ENCODE results near the gene DZIP1L.

GRCh38 chr3:138030734-138031280 is 84.6 kb downstream of the DZIP1L start:
- TF ChIP-seq, protein P1, sequence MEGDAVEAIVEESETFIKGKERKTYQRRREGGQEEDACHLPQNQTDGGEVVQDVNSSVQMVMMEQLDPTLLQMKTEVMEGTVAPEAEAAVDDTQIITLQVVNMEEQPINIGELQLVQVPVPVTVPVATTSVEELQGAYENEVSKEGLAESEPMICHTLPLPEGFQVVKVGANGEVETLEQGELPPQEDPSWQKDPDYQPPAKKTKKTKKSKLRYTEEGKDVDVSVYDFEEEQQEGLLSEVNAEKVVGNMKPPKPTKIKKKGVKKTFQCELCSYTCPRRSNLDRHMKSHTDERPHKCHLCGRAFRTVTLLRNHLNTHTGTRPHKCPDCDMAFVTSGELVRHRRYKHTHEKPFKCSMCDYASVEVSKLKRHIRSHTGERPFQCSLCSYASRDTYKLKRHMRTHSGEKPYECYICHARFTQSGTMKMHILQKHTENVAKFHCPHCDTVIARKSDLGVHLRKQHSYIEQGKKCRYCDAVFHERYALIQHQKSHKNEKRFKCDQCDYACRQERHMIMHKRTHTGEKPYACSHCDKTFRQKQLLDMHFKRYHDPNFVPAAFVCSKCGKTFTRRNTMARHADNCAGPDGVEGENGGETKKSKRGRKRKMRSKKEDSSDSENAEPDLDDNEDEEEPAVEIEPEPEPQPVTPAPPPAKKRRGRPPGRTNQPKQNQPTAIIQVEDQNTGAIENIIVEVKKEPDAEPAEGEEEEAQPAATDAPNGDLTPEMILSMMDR (conservative IDR thresholded peaks at IDR 0.05; ENCODE audit: low read depth in 2 of 2), result no peak
- TF ChIP-seq POLR2AphosphoS5 (IDR thresholded peaks at IDR 0.05; ENCODE audit: low read depth) (no peak), EZH2phosphoT487 (IDR thresholded peaks at IDR 0.05; ENCODE audit: unreplicated experiment) (no peak), EZH2 (IDR thresholded peaks at IDR 0.05; ENCODE audit: low read depth, unreplicated experiment) (no peak), ZNF331 (CRISPR knock-in tag; IDR thresholded peaks at IDR 0.05; ENCODE audit: low read depth) (no peak), CREB1 (CRISPR knock-in tag; IDR thresholded peaks at IDR 0.05; ENCODE audit: low read depth) (no peak), NANOG (IDR thresholded peaks at IDR 0.05; ENCODE audit: borderline replicate concordance) (no peak), ZNF114 (CRISPR knock-in tag; IDR thresholded peaks at IDR 0.05) (no peak)
- TF ChIP-seq, protein P2, sequence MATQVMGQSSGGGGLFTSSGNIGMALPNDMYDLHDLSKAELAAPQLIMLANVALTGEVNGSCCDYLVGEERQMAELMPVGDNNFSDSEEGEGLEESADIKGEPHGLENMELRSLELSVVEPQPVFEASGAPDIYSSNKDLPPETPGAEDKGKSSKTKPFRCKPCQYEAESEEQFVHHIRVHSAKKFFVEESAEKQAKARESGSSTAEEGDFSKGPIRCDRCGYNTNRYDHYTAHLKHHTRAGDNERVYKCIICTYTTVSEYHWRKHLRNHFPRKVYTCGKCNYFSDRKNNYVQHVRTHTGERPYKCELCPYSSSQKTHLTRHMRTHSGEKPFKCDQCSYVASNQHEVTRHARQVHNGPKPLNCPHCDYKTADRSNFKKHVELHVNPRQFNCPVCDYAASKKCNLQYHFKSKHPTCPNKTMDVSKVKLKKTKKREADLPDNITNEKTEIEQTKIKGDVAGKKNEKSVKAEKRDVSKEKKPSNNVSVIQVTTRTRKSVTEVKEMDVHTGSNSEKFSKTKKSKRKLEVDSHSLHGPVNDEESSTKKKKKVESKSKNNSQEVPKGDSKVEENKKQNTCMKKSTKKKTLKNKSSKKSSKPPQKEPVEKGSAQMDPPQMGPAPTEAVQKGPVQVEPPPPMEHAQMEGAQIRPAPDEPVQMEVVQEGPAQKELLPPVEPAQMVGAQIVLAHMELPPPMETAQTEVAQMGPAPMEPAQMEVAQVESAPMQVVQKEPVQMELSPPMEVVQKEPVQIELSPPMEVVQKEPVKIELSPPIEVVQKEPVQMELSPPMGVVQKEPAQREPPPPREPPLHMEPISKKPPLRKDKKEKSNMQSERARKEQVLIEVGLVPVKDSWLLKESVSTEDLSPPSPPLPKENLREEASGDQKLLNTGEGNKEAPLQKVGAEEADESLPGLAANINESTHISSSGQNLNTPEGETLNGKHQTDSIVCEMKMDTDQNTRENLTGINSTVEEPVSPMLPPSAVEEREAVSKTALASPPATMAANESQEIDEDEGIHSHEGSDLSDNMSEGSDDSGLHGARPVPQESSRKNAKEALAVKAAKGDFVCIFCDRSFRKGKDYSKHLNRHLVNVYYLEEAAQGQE (IDR thresholded peaks at IDR 0.05; ENCODE audit: unreplicated experiment), result no peak
- TF ChIP-seq, protein P3, sequence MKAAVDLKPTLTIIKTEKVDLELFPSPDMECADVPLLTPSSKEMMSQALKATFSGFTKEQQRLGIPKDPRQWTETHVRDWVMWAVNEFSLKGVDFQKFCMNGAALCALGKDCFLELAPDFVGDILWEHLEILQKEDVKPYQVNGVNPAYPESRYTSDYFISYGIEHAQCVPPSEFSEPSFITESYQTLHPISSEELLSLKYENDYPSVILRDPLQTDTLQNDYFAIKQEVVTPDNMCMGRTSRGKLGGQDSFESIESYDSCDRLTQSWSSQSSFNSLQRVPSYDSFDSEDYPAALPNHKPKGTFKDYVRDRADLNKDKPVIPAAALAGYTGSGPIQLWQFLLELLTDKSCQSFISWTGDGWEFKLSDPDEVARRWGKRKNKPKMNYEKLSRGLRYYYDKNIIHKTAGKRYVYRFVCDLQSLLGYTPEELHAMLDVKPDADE (IDR thresholded peaks at IDR 0.05), result no peak

Data from GM23338 (cell line).